ENCODE measurements around the gene LNPEP.

DNA sequence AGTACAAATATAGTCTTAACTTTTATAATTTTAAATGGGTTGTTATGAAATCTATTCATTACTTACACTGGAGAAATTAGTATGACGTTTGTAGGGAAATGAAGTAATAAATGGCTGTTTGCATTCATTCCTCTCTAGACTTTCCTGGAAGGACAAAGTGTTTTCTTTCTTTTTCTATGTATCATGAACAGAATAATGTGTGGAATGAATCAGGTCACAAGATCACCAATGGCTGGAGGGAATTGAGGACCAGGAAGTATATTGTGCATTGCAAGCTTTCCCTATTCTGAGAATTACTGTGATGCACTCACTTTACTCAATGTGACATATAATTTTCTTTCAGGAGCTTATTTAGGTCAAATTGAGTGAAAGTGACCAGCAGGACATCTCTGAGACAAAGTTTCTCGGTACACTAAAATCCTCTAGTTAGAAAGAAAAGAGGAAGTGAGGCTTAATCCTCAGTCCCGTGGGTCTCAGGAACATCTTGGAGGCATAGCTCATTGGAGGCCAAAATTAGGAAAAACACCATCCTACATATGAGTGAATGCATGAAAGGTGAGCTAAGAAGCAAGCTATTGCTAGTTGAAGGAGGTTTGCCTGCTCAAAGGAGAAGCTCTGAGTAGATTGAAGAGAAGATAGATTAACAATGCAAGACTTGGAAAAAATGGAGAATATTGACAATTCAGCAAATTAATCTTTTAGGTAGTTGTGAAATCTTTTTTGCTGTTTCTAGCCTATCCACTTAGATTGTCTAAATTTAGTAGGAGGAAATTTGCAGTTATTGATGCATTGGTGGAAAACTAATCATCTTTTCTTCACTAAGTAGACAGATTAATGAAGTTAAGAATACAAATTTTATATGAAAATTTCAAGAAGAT is 31.6 kb upstream of the LNPEP start:
- no peak for TF ChIP-seq EZH2 (IDR thresholded peaks at IDR 0.05)
- no peak for TF ChIP-seq FOXP2 (optimal IDR thresholded peaks at IDR 0.05; ENCODE audit: control extremely low read depth, extremely low read length, insufficient read depth)

All from SK-N-MC (cell line).